Nephron progenitor cell (in vitro differentiated cells): Measurements from ENCODE around the gene CDC27.

Source experiments
- DNase-seq: peaks from one replicate; pipeline ENCODE4 v3.0.0; 2021
- H3K27ac Mint-ChIP-seq: 2 replicates; pipeline ENCODE4 v1.8.0; 2021; ENCODE audit warnings: mild to moderate bottlenecking, moderate library complexity, mixed read lengths
- H3K27me3 Mint-ChIP-seq: 2 replicates; pipeline ENCODE4 v1.8.0; 2021; ENCODE audit warnings: mild to moderate bottlenecking, low read depth, mixed read lengths; ENCODE audit not compliant: poor library complexity
- H3K36me3 Mint-ChIP-seq: 2 replicates; pipeline ENCODE4 v1.8.0; 2021; ENCODE audit warnings: low read depth, mixed read lengths
- H3K4me1 Mint-ChIP-seq: 2 replicates; pipeline ENCODE4 v1.8.0; 2021; ENCODE audit warnings: mixed read lengths
- H3K4me3 Mint-ChIP-seq: 2 replicates; pipeline ENCODE4 v1.8.0; 2021; ENCODE audit warnings: mild to moderate bottlenecking, moderate library complexity, mixed read lengths
- H3K9me3 Mint-ChIP-seq: 2 replicates; pipeline ENCODE4 v1.8.0; 2021; ENCODE audit warnings: mild to moderate bottlenecking, moderate library complexity, mixed read lengths
- TF ChIP-seq, protein P1 (sequence below): fragments of 200-600 bp; sonication (generic); IDR thresholded peaks from 2 replicates; pipeline ENCODE4 v1.5.0; 2021; ENCODE audit warnings: antibody characterized with exemption

The CDC27 gene

DNA sequence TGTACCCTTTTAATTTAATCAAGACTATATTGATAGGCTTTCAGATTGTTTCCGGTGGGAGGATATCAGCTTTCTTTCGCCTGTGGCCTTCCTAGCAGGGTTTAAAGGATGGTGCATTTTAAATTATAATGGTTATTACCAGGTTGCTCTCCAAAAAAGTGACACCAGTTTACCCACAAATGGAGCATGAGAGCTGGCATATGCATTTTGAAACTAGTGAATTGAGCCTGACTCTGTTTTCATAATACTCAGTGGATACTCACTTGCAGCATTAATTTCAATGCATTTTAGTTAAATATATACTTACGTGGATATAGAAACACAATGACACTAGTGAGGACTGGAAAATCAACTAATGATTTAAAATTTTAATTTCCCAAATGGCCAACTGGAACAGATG, 25.8 kb upstream of the CDC27 start:
- H3K4me3 Mint-ChIP-seq: no peak overlapping the region
- H3K9me3 Mint-ChIP-seq: no peaks in the 10 kb centered on the region
- H3K27ac Mint-ChIP-seq: no peak overlapping the region
- no peak for DNase-seq
- H3K36me3 Mint-ChIP-seq: no peaks in the 10 kb centered on the region
- TF ChIP-seq, protein P1, sequence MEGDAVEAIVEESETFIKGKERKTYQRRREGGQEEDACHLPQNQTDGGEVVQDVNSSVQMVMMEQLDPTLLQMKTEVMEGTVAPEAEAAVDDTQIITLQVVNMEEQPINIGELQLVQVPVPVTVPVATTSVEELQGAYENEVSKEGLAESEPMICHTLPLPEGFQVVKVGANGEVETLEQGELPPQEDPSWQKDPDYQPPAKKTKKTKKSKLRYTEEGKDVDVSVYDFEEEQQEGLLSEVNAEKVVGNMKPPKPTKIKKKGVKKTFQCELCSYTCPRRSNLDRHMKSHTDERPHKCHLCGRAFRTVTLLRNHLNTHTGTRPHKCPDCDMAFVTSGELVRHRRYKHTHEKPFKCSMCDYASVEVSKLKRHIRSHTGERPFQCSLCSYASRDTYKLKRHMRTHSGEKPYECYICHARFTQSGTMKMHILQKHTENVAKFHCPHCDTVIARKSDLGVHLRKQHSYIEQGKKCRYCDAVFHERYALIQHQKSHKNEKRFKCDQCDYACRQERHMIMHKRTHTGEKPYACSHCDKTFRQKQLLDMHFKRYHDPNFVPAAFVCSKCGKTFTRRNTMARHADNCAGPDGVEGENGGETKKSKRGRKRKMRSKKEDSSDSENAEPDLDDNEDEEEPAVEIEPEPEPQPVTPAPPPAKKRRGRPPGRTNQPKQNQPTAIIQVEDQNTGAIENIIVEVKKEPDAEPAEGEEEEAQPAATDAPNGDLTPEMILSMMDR: no peak
- peaks cover 22% of the 10 kb centered on the region for H3K4me1 Mint-ChIP-seq
- peaks cover 13% of the 10 kb centered on the region for H3K27me3 Mint-ChIP-seq

DNA sequence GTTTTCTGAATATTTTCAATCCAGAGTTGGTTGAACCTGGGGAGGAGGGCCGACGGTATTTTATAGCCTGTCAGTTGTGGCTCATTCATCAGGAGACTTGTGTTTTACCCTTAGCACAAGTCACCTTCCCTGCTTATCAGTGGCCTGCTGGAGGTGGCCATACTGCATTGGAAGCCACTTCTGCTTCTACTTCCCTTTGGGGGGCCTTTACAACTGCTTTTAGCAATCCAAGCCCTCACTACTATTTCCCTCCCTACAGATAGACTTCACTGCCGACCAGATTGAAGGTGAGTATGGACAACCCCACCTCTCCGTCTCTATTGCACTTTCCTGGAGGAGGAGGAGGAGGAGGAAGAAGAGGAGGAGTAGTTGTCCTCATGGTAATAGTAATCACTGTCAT, 24.4 kb upstream of the CDC27 start:
- no peak overlapping the region for H3K27ac Mint-ChIP-seq
- DNase-seq: no peak
- H3K36me3 Mint-ChIP-seq: no peaks in the 10 kb centered on the region

DNA sequence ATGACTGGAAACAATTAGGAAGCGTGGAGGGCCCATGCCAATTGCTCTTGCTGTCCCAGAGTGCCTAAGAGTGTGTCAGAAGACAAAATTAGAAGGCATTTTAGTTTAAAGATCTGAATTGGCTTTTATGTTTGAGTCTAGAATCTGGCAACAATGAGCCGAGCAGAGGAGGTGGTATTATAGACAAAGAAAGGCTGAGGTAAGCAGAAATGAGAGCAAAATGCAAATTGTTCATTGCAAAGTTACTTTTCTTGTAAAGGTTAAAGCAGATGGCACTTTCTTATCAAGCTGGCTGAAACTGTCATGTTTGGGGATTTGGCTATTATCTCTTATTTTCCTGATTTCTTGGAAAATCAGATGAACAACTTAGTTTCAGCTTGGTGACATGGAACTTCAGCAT, 23.4 kb upstream of the CDC27 start:
- Mint-ChIP-seq H3K9me3 (no peaks in the 10 kb centered on the region), H3K4me3 (no peak overlapping the region), H3K4me1 (peaks cover 35% of the 10 kb centered on the region), H3K27ac (no peak overlapping the region), H3K27me3 (peaks cover 6% of the 10 kb centered on the region), H3K36me3 (no peaks in the 10 kb centered on the region)
- TF ChIP-seq, protein P1: no peak
- DNase-seq: no peak

More for the DNA sequence above, 24.4 kb upstream of the CDC27 start:
- Mint-ChIP-seq H3K9me3 (no peaks in the 10 kb centered on the region), H3K27me3 (peaks cover 9% of the 10 kb centered on the region), H3K4me1 (peaks cover 26% of the 10 kb centered on the region), H3K4me3 (no peak overlapping the region)
- TF ChIP-seq, protein P1: no peak

DNA sequence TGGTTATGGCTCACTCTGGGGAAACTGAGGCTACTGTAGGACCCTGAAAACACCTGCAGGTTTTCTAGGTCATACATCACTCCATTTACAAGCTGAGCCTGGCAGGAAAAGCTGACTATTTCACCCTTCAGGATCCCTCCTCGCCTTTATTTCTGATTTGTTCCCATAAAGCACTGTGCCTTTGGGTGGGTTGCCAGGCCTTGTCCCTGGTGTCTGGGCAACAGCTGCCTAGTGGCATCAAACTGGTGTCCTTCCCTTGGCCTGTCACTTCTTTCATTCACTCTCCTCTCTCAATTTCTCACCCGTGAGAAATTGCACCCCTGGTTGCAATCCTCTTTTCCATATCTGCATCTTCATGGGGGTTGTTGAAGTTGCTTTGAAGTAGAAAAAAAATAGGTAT, 21.7 kb upstream of the CDC27 start:
- Mint-ChIP-seq H3K9me3 (no peaks in the 10 kb centered on the region), H3K27me3 (peaks cover 6% of the 10 kb centered on the region), H3K4me3 (no peak overlapping the region), H3K36me3 (no peaks in the 10 kb centered on the region), H3K27ac (no peak overlapping the region), H3K4me1 (peaks cover 50% of the 10 kb centered on the region)
- no peak for DNase-seq
- TF ChIP-seq, protein P1: no peak

DNA sequence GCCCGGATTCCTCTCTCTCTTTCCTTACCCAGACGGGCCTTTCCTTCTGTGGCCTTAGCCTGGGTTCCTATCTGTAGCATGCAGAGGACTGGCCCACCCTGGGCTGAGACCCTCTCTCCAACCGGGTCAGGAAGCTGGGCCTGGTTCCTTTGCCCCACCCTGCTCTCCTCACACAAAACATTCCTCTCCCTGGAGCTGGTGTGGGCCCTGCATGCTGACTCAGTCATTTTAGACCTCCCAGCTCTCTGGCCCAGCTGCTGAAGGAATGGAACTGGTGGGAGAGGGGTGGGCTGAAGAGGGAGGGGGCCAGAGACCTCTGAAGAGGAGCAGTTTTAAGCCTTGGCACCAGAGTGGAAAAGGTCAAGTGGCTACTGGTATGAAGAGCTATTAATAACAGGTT, 21.0 kb upstream of the CDC27 start:
- H3K9me3 Mint-ChIP-seq: no peaks in the 10 kb centered on the region
- H3K36me3 Mint-ChIP-seq: no peaks in the 10 kb centered on the region
- no peak overlapping the region for H3K4me3 Mint-ChIP-seq
- TF ChIP-seq, protein P1: no peak
- no peak for DNase-seq
- no peak overlapping the region for H3K27ac Mint-ChIP-seq
- peaks cover 57% of the 10 kb centered on the region for H3K4me1 Mint-ChIP-seq
- H3K27me3 Mint-ChIP-seq: peaks cover 6% of the 10 kb centered on the region

DNA sequence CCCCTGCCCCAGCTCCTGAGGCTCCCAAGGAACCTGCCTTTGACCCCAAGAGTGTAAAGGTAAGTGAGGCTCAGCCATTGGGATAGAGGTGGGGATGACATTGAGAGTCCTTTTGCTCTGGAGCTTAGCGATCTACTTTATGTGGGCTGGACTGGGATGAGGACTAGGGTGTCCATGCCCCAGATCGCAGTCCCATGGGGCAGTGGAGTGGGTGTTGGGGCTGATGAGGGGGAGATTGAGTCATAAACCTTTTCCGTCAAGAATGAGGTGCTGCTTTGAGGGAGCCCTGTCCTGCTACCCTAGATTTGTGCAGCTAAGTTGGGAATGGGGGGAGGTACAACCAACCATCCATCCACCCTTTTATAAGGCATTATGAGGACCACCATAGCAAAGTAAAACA, 20.4 kb upstream of the CDC27 start:
- Mint-ChIP-seq H3K4me3 (no peak overlapping the region), H3K4me1 (peaks cover 63% of the 10 kb centered on the region), H3K27me3 (peaks cover 6% of the 10 kb centered on the region), H3K27ac (no peak overlapping the region), H3K9me3 (no peaks in the 10 kb centered on the region), H3K36me3 (no peaks in the 10 kb centered on the region)
- DNase-seq: no peak
- TF ChIP-seq, protein P1: no peak
